Measurements from ENCODE around the gene SCGN.

Gene SCGN

GRCh38 chr6:25640891-25641290 lies 11.1 kb upstream of the SCGN start:
- DNase-seq (ENCODE audit: low read depth): no peak

DNA sequence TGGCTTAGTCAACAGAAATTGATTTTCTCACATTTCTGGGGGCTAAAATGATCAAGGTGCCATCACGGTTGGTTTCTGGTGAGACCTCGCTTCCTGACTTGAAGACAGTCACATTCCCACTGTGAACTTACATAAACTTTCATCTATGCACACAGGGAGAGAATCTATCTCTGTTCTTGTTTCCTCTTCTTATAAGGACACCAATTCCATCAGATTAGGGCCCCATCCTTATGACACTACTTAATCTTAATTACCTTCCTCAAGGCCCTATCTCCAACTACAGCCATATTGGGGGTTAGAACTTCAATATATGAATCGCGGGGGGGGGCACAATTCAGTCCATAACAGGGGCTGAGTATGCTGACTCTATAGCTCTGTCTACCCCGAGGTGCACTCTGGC lies 10.6 kb upstream of the SCGN start:
- no peak for DNase-seq (ENCODE audit: low read depth)

DNA sequence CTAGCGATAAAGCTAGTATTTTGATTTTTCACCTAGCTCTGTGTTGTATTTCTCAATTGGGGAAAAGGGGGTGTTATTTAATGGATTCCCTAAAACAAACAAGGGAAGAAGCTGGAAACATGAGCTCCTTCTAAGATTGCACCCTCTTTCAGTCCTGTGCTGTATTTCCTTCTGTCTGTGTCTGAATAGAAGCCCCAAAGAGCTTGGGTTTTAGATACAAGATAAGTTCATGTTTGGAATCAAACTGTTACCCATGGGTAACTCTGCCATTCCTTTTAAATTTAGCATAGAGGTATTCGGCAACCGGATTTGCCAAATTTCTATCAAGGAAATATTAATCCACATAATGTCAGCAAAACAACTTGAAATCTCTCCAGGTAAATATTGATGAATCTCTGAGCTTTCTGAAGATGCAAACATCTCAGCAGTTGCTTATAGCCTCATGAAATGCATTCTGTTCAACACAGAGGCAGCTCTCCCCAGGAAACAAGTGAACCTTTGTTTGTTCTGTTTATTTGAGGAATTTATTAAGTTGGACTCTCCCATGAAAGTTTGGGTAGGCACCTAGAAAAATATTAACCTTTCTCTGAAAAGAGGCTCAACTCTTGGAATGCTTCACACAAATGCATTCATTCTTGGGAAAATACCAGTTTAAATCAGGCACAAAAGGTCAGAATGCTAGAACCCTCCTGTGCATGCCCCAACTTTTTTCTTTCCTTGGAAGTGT lies 9.9 kb upstream of the SCGN start:
- no peak for DNase-seq (ENCODE audit: low read depth)

DNA sequence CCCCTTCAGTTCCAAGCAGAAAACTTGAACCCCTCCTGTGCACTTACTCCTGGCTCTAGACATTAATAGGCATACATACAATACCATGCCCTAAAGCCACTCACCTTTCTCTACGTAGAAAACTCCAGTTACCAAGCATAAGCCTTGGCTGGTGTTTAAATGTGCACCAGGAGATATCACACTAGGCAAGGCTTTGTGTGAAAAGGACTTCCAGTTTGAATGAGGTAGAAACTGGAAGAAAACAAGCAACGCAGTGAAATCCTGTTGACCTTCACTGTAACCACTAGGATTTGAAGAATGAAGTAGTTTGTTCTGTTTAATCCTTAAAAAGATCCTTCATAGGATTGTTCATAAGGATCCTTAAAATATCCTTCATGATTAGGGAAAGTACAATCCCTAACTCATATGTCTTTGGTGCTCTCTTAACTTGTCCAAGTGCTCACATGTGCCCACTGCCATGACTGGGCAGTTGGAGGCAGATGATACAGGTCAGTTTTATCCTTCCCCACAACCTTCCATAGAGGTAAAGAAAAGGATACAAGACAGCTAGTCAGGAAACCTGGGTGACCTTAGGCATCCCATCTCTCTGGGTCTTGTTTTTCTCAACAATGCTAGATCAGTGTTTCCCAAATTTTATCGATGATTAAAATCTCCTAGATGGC lies 9.2 kb upstream of the SCGN start:
- DNase-seq (ENCODE audit: low read depth): no peak

GRCh38 chr6:25645916-25646315 lies 6.1 kb upstream of the SCGN start:
- DNase-seq (ENCODE audit: low read depth): no peak

DNA sequence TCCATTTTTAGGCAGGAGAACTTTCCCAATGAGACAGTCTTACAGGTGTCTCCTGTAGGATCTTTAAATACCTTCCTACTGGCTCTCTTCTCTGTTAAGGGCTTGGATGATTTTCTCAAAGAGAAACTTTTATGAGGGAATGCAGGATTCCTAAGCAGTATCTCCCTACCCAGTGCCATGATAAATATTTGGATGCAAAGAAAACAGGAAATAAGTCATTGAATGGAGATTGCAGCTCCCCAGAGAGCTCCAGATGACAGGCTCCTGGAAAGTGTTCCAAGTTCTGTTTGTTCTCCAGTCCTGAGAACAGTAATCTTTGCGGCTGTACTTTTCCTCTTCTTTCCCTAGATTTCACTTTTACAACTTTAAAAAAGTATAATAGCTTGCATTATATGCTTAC lies 2.4 kb upstream of the SCGN start:
- DNase-seq (ENCODE audit: low read depth): no peak

GRCh38 chr6:25655723-25656122 lies 3.7 kb downstream of the SCGN start:
- DNase-seq (ENCODE audit: low read depth): no peak

GRCh38 chr6:25659633-25660368 lies 7.8 kb downstream of the SCGN start:
- DNase-seq (ENCODE audit: low read depth): no peak

GRCh38 chr6:25660512-25660911 lies 8.5 kb downstream of the SCGN start:
- DNase-seq (ENCODE audit: low read depth): peak; percentile 6

- DNase-seq (ENCODE audit: low read depth): no peak
Observed at GRCh38 chr6:25661129-25661779, 9.2 kb downstream of the SCGN start.

- DNase-seq (ENCODE audit: low read depth): no peak
Observed at GRCh38 chr6:25665455-25665854, 13.4 kb downstream of the SCGN start.

- no peak for DNase-seq (ENCODE audit: low read depth)
Observed at GRCh38 chr6:25669413-25669812, 17.4 kb downstream of the SCGN start.

DNA sequence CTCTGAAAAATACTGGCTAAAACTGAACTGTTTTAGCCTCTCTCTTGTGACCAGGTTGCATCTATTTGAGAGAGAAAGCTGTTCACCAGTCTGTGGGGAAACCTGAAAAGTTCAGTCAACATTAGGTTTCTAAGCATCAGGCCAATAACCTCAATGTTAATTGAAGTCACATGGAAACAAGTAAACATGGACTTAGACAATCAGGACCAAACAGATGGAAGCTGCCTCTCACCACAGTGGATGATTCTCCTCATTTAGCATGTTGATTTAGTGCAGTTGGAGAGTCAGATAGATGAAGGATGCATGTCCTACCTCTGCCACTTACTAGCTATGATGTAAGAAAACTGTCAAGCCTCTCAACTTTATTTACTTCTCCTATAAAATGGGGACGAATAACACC lies 18.2 kb downstream of the SCGN start:
- no peak for DNase-seq (ENCODE audit: low read depth)

DNA sequence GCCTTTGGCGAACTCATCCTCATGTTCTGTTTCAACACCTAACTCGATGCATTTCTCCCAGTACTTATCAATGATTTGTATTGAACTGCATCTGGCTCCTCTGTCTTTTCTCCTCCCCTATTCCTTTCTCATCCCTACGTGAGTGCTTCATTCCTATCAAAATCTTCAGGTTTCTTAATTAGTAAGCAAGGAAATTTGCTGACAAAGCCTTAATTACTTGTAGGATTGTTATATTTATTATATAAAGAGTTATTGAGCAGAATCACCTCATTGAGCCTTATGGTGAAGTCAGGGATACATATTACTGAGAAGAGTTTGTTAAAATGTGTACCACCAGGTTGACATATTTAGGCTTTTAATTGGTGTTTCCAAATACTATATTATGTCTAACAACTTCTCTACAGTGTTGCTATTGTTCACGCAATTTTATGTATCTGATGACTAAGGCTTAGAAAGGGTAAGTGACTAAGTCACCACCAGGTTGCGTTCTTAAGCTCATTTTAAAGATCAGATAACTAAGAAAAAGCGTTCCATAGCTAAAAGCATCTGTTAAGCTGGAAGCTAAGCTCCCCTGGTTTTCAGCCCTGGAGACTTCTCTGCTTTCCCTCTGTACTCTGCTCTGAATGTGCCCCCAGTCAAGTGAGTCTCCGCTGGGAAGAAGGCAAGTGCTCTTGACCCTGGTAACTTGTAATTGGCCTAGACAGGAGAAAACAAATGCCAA lies 18.9 kb downstream of the SCGN start:
- no peak for DNase-seq (ENCODE audit: low read depth)

DNA sequence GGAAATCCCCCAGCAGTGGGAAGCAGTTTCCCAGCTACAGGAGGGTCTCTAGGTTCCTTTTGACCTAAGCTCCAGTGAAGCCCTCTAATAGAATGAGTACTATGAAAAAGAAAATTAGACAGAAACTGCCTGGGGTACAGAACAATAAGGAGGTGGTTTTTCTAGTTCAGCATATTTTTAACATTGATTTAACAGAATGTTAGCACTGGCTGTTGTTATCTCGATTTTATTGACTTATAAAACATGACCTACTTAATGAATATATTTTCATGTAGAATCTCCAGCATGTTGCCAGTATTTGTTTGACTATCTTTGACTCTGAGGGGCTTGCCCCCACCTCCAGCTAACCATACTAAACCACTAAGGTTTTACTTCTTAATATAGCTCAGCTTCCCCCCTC lies 19.6 kb downstream of the SCGN start:
- no peak for DNase-seq (ENCODE audit: low read depth)

- DNase-seq (ENCODE audit: low read depth): no peak
Observed at GRCh38 chr6:25675167-25675566, 23.2 kb downstream of the SCGN start.

DNA sequence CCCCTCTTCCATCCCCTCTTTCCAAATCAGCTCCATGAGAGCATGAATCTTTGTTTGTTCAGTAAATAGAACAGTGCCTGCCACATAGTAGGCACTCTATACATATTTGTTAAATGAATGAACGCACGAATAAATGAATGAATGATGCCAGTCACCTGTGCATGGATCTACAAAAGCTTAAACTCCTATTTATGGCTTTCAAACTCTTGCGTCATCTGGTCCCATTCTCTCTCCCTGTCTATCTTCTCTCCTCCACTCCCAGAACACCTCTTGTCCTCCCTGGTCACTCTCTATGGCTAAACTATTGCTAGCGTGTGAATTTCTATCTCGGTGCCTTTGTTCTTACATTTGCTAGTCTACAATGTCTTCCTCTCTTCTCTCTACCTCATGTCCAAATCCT lies 24.8 kb downstream of the SCGN start:
- no peak for DNase-seq (ENCODE audit: low read depth)

DNA sequence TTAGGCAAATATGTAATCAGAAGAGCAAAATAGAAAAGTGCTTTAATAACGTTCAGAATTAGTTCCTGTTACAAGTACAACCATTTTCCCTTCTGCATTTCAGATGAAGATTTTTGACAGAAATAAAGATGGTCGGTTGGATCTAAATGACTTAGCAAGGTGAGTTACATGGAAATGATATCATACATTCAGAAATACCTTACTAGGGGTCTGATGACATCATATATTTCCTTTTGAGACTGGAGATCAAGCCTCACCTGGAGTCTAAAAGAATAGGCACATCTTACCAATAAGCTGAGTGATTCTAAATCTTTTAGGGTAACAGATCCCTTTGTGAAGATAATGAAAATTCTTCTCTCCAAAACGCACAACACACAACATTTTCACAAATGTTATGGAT lies 29.8 kb downstream of the SCGN start:
- no peak for DNase-seq (ENCODE audit: low read depth)

- no peak for DNase-seq (ENCODE audit: low read depth)
Observed at GRCh38 chr6:25682324-25682723, 30.3 kb downstream of the SCGN start.

- DNase-seq (ENCODE audit: low read depth): no peak
Observed at GRCh38 chr6:25684565-25684964, 32.5 kb downstream of the SCGN start.

DNA sequence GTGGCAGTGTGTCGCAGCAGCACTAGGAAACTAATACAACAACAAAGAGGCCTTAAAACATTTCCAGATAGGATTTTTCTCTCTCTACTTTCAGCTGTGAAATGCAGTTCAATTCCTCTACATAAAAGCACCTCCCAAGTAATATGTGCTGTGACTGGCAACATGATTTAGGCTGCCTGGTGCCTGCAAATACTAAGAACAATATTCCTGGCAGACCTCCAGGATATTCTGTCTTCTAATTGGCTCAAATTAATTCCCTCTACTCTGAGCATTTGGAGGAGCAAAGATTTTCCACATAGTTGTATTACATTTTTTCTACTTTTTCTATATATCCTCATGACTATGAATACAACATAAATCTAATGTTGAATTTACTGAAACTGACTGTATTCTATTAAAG lies 33.2 kb downstream of the SCGN start:
- DNase-seq (ENCODE audit: low read depth): no peak

- no peak for DNase-seq (ENCODE audit: low read depth)
Observed at GRCh38 chr6:25685896-25686295, 33.9 kb downstream of the SCGN start.
